OCI-LY7 (cell line): Measurements from ENCODE around the gene APPBP2. TPM values are rescaled to one million over a fixed set of nuclear protein-coding genes. Genes with fewer than 3 reads are reported as not detected.

Experiments
- BruUV-seq: library from RNA; stranded (reverse); fragments of 400-500 nt; replicated peaks from 2 replicates; lab custom pipeline; 2021; lab: Mats Ljungman, UMichigan
- CTCF ChIA-PET: fragments of 300-600 bp; sonication (Branson Sonifier 250); formaldehyde crosslinking; loops from one replicate; lab custom pipeline; 2022; ENCODE audit warnings: antibody characterized with exemption; ENCODE audit not compliant: unreplicated experiment; lab: Charles Lee
- POLR2A ChIA-PET: fragments of 300-600 bp; sonication (Branson Sonifier 250); formaldehyde crosslinking; loops from one replicate; lab custom pipeline; 2022; ENCODE audit warnings: antibody characterized with exemption; lab: Charles Lee
- DNase-seq: peaks from one replicate; pipeline ENCODE4 v3.0.0-alpha.2; 2015; ENCODE audit warnings: low spot score
- H2AFZ ChIP-seq: fragments of 200-600 bp; sonication (generic), shearing (Covaris generic); 2 replicates; pipeline ENCODE4 v1.6.1; 2014; ENCODE audit warnings: mild to moderate bottlenecking, antibody characterized with exemption, low read length, moderate library complexity
- H3K27ac ChIP-seq: fragments of 200-600 bp; sonication (generic); 2 replicates; pipeline ENCODE4 v1.5.1; 2014; ENCODE audit warnings: mixed run types, low read depth, mild to moderate bottlenecking, moderate library complexity, low read length, inconsistent platforms; ENCODE audit not compliant: poor library complexity, severe bottlenecking
- H3K36me3 ChIP-seq: fragments of 200-600 bp; sonication (generic); 2 replicates; pipeline ENCODE4 v1.6.1; 2014; ENCODE audit warnings: mild to moderate bottlenecking, antibody characterized with exemption, low read length, moderate library complexity, mixed read lengths; ENCODE audit not compliant: insufficient read depth
- H3K4me1 ChIP-seq: fragments of 200-600 bp; sonication (generic); 2 replicates; pipeline ENCODE4 v1.5.1; 2014; ENCODE audit warnings: mild to moderate bottlenecking, low read length; ENCODE audit not compliant: insufficient read depth, poor library complexity, severe bottlenecking
- H3K4me2 ChIP-seq: fragments of 200-600 bp; sonication (generic); 2 replicates; pipeline ENCODE4 v1.6.1; 2014; ENCODE audit warnings: mild to moderate bottlenecking, low read length
- H3K4me3 ChIP-seq: fragments of 200-600 bp; sonication (generic); 2 replicates; pipeline ENCODE4 v1.5.1; 2014; ENCODE audit warnings: mild to moderate bottlenecking, low read depth, low read length; ENCODE audit not compliant: poor library complexity, severe bottlenecking
- H3K79me2 ChIP-seq: fragments of 200-600 bp; sonication (generic); 2 replicates; pipeline ENCODE4 v1.6.1; 2016; ENCODE audit warnings: low read depth, mild to moderate bottlenecking, low read length, moderate library complexity, mixed read lengths; ENCODE audit not compliant: insufficient read depth
- H3K9me2 ChIP-seq: fragments of 200-600 bp; sonication (generic); 2 replicates; pipeline ENCODE4 v1.6.1; 2016; ENCODE audit warnings: mild to moderate bottlenecking, low read length, mixed read lengths; ENCODE audit not compliant: insufficient read depth
- H3K9me3 ChIP-seq: fragments of 200-600 bp; sonication (generic); 2 replicates; pipeline ENCODE4 v1.6.1; 2014; ENCODE audit warnings: mild to moderate bottlenecking, mixed run types, low read length, mixed read lengths
- H4K20me1 ChIP-seq: fragments of 200-600 bp; sonication (generic); 2 replicates; pipeline ENCODE4 v1.6.1; 2014; ENCODE audit warnings: mild to moderate bottlenecking, antibody characterized with exemption, low read length, moderate library complexity, mixed read lengths; ENCODE audit not compliant: insufficient read depth
- EZH2phosphoT487 ChIP-seq: fragments of 200-600 bp; sonication (generic); IDR thresholded peaks from 2 replicates; pipeline ENCODE4 v1.6.1; 2018; ENCODE audit warnings: low read depth, borderline replicate concordance, mild to moderate bottlenecking, mixed run types, antibody characterized with exemption, low read length, moderate library complexity, mixed read lengths
- intact Hi-C: fragments of 100-400 bp; cut with micrococcal nuclease; formaldehyde crosslinking; loops from one replicate; pipeline ENCODE4 v1.10.0; 2022; ENCODE audit not compliant: unreplicated experiment
- total RNA-seq, 2 experiments: library from RNA; depleted of rRNA in 1 of 2; stranded (reverse); fragments of >200 nt in 1 of 2; shearing (Covaris generic) in 1 of 2; gene quantifications; 2 replicates each; pipeline ENCODE4 v1.2.3, GENCODE V29; 2014 to 2022
- TF ChIP-seq, protein P1 (sequence below): fragments of 200-600 bp; sonication (generic); conservative IDR thresholded peaks from 2 replicates; pipeline ENCODE4 v1.5.1; 2014; ENCODE audit warnings: mild to moderate bottlenecking, antibody characterized with exemption, low read length, moderate library complexity, mixed read lengths

The APPBP2 gene
- total RNA-seq, 2 experiments from 2014 or later: 11.8 to 28.1 TPM

DNA sequence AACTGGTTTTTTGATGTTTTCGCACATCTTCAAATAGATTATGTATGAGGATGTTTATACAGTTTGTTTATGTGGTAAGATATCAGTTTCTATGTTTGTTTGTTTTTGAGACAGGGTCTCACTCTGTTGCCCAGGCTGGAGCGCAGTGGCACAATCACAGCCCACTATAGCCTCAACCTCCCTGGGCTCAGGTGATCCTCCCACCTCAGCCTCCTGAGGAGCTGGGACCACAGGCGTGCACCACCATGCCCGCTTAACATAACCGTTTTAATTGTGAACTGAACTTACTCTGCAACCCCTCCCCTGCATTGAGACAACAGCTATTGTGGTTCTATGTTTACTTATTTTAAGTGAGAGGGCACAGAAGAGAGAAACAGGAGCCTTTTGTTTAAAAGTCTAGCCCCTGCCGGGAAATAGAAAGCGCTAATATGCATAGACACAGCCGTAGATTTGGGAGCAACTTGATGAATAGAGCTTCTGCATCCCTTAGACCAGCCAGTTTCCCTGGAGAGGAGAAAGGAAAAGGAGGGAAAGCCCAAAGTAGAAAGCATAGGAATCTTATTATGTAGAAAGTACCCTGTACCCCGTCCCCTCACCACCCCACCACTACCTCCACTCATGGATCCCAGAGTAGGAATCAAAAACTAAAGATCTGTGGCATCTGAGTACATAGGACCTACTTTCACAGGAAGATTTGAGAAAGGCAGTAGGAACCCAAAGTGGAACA is 19.6 kb upstream of the APPBP2 start:
- Histone ChIP-seq H3K4me3 (no peak overlapping the region), H3K79me2 (no peaks in the 10 kb centered on the region), H3K4me2 (no peak overlapping the region), H2AFZ (no peak overlapping the region), H3K9me3 (no peaks in the 10 kb centered on the region), H4K20me1 (no peaks in the 10 kb centered on the region), H3K9me2 (no peaks in the 10 kb centered on the region), H3K36me3 (no peaks in the 10 kb centered on the region), H3K4me1 (no peaks in the 10 kb centered on the region), H3K27ac (no peak overlapping the region)
- DNase-seq: no peak
- POLR2A ChIA-PET: no interaction called here
- TF ChIP-seq EZH2phosphoT487: no peak
- TF ChIP-seq, protein P1, sequence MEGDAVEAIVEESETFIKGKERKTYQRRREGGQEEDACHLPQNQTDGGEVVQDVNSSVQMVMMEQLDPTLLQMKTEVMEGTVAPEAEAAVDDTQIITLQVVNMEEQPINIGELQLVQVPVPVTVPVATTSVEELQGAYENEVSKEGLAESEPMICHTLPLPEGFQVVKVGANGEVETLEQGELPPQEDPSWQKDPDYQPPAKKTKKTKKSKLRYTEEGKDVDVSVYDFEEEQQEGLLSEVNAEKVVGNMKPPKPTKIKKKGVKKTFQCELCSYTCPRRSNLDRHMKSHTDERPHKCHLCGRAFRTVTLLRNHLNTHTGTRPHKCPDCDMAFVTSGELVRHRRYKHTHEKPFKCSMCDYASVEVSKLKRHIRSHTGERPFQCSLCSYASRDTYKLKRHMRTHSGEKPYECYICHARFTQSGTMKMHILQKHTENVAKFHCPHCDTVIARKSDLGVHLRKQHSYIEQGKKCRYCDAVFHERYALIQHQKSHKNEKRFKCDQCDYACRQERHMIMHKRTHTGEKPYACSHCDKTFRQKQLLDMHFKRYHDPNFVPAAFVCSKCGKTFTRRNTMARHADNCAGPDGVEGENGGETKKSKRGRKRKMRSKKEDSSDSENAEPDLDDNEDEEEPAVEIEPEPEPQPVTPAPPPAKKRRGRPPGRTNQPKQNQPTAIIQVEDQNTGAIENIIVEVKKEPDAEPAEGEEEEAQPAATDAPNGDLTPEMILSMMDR: no peak
- BruUV-seq: no TSS peak
- CTCF ChIA-PET: no interaction called here
- intact Hi-C loops: no loop called here

DNA sequence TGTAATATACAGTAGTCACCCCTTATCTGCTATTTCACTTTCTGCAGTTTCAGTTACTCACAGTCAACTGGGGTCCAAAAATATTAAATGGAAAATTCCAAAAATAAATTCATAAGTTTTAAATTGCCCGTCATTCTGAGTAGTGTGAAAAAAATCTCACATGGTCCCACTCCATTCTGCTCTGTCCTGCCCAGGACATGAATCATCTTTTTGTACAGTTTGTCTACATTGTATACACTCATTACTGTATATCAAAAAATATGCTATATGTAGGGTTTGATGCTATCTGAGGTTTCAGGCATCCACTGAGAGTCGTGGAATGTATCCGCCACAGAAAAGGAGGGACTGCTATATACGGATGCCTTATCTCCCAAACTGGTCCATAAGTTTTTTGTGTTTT is 16.0 kb upstream of the APPBP2 start:
- H2AFZ ChIP-seq: no peak overlapping the region
- DNase-seq: no peak
- H3K4me1 ChIP-seq: no peaks in the 10 kb centered on the region
- H4K20me1 ChIP-seq: no peaks in the 10 kb centered on the region
- no peaks in the 10 kb centered on the region for H3K36me3 ChIP-seq
- no peaks in the 10 kb centered on the region for H3K9me3 ChIP-seq
- CTCF ChIA-PET: no interaction called here
- POLR2A ChIA-PET: no interaction called here
- H3K9me2 ChIP-seq: no peaks in the 10 kb centered on the region
- TF ChIP-seq, protein P1: no peak
- TF ChIP-seq EZH2phosphoT487: no peak
- H3K27ac ChIP-seq: no peak overlapping the region
- intact Hi-C loops: no loop called here
- H3K79me2 ChIP-seq: no peaks in the 10 kb centered on the region
- no peak overlapping the region for H3K4me3 ChIP-seq
- no peak overlapping the region for H3K4me2 ChIP-seq
- no TSS peak for BruUV-seq

DNA sequence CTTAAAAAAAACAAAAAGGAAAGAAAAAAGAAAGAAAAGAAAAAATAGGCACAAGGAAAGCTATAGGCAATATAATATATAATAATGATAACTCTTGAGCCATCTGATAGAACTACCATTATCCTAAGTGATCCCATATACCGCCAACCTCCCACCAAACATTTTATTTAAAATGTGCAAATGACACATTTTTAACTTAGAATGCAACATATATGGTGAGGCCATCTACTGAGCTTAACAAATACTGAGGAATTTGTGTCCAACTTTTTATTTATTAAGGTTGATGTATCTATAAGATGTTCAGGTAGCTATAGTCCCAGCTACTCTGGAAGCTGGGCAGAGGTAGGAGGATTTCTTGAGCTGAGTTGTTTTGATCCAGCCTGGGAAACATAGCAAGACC is 14.4 kb upstream of the APPBP2 start:
- TF ChIP-seq, protein P1: no peak
- TF ChIP-seq EZH2phosphoT487: no peak
- Histone ChIP-seq H2AFZ (no peak overlapping the region), H3K27ac (no peak overlapping the region), H3K9me2 (no peaks in the 10 kb centered on the region), H4K20me1 (no peaks in the 10 kb centered on the region), H3K9me3 (no peaks in the 10 kb centered on the region), H3K4me3 (no peak overlapping the region), H3K79me2 (no peaks in the 10 kb centered on the region), H3K4me2 (no peak overlapping the region), H3K36me3 (no peaks in the 10 kb centered on the region), H3K4me1 (no peaks in the 10 kb centered on the region)
- BruUV-seq: no TSS peak
- intact Hi-C loops: no loop called here
- POLR2A ChIA-PET: interaction anchor here (0.6 to 0.9 kb wide), 5 partner anchors 34 to 1587 kb away, joined by 3 to 5 read pairs (median 3); no protein-coding TSS in a partner anchor
- no peak for DNase-seq
- CTCF ChIA-PET: no interaction called here
